Neutrophil (primary cell): ENCODE measurements around the gene SLMAP.

Experiments
- H3K27ac ChIP-seq: fragments of 200-600 bp; sonication (generic); 2 replicates; pipeline ENCODE4 v1.5.1; 2016; ENCODE audit warnings: mild to moderate bottlenecking, moderate library complexity
- H3K27me3 ChIP-seq: fragments of 200-600 bp; sonication (generic); 2 replicates; pipeline ENCODE4 v1.6.0; 2016; ENCODE audit warnings: mild to moderate bottlenecking
- H3K36me3 ChIP-seq: fragments of 200-600 bp; sonication (generic); 2 replicates; pipeline ENCODE4 v1.5.1; 2017
- H3K4me1 ChIP-seq, 2 experiments: fragments of 200-600 bp in 1 of 2; sonication (generic) in 1 of 2; 1 replicate in 1 of 2; 2 replicates in 1 of 2; pipeline versions ENCODE4 v1.5.1 to v1.6.1; 2013 to 2016; ENCODE audit warnings: low read depth in 1 of 2, low read length in 1 of 2, mild to moderate bottlenecking in 1 of 2, moderate library complexity in 1 of 2; ENCODE audit not compliant: control insufficient read depth in 1 of 2, insufficient read depth in 1 of 2
- H3K4me3 ChIP-seq, 2 experiments: fragments of 200-600 bp in 1 of 2; sonication (generic) in 1 of 2; 1 replicate in 1 of 2; 2 replicates in 1 of 2; pipeline ENCODE4 v1.5.1; 2013 to 2016; ENCODE audit warnings: low read depth in 1 of 2, low read length in 1 of 2, mild to moderate bottlenecking in 1 of 2, moderate library complexity in 1 of 2
- H3K9me3 ChIP-seq: fragments of 200-600 bp; sonication (generic); 2 replicates; pipeline ENCODE4 v1.5.1; 2016
- CTCF ChIP-seq: fragments of 200-600 bp; sonication (generic); IDR thresholded peaks from 2 replicates; pipeline ENCODE4 v1.5.1; 2016; ENCODE audit warnings: antibody characterized with exemption

Gene SLMAP

GRCh38 chr3:57917601-57918000 is 161.5 kb downstream of the SLMAP start:
- no peak overlapping the region for H3K4me3 ChIP-seq
- H3K27me3 ChIP-seq: no peaks in the 10 kb centered on the region
- H3K36me3 ChIP-seq: peaks cover 95% of the 10 kb centered on the region
- no peak overlapping the region for H3K27ac ChIP-seq
- no peaks in the 10 kb centered on the region for H3K4me1 ChIP-seq
- TF ChIP-seq CTCF: no peak
- H3K9me3 ChIP-seq: no peaks in the 10 kb centered on the region

GRCh38 chr3:57918123-57918837 is 162.2 kb downstream of the SLMAP start:
- H3K4me1 ChIP-seq: no peaks in the 10 kb centered on the region
- H3K4me3 ChIP-seq: no peak overlapping the region
- peaks cover 95% of the 10 kb centered on the region for H3K36me3 ChIP-seq
- H3K27ac ChIP-seq: no peak overlapping the region
- no peaks in the 10 kb centered on the region for H3K27me3 ChIP-seq
- H3K9me3 ChIP-seq: no peaks in the 10 kb centered on the region
- no peak for TF ChIP-seq CTCF

- H3K36me3 ChIP-seq: peaks cover 94% of the 10 kb centered on the region
Measured at GRCh38 chr3:57919987-57920386, 163.9 kb downstream of the SLMAP start.

GRCh38 chr3:57923101-57923500 is 167.0 kb downstream of the SLMAP start:
- no peaks in the 10 kb centered on the region for H3K9me3 ChIP-seq
- TF ChIP-seq CTCF: no peak
- no peaks in the 10 kb centered on the region for H3K27me3 ChIP-seq
- H3K27ac ChIP-seq: no peak overlapping the region
- H3K4me1 ChIP-seq: no peaks in the 10 kb centered on the region
- H3K36me3 ChIP-seq: peaks cover 96% of the 10 kb centered on the region
- no peak overlapping the region for H3K4me3 ChIP-seq

More at GRCh38 chr3:57919987-57920386, 163.9 kb downstream of the SLMAP start:
- Histone ChIP-seq H3K9me3 (no peaks in the 10 kb centered on the region), H3K4me1 (no peaks in the 10 kb centered on the region), H3K27ac (no peak overlapping the region), H3K27me3 (no peaks in the 10 kb centered on the region), H3K4me3 (no peak overlapping the region)
- TF ChIP-seq CTCF: no peak

GRCh38 chr3:57923752-57924151 is 167.6 kb downstream of the SLMAP start:
- Histone ChIP-seq H3K4me3 (no peak overlapping the region), H3K27me3 (no peaks in the 10 kb centered on the region), H3K27ac (no peak overlapping the region), H3K36me3 (peaks cover 96% of the 10 kb centered on the region), H3K4me1 (no peaks in the 10 kb centered on the region), H3K9me3 (no peaks in the 10 kb centered on the region)
- no peak for TF ChIP-seq CTCF
